Islet of Langerhans (tissue), 1 donor: ENCODE data around the gene MTG1.
"Not testable (repeated sequence)": the region's sequence is repeated elsewhere in the genome, so short reads cannot be mapped to it uniquely, and the experiment has no call there.

ENCODE experiments used
- FAIRE-seq: peaks from one replicate; lab custom pipeline; 2011; peaks lifted over from hg19 to GRCh38; lab: Jason Lieb, UNC

Gene MTG1

GRCh38 chr10:133467286-133467911, 73.4 kb downstream of the MTG1 start:
- FAIRE-seq: no peak

- not testable (repeated sequence) for FAIRE-seq
Measured at GRCh38 chr10:133469205-133469604, 75.2 kb downstream of the MTG1 start.

- FAIRE-seq: no peak
Measured at GRCh38 chr10:133471300-133472109, 77.5 kb downstream of the MTG1 start.
